GM21723 (cell line): ENCODE measurements around the gene LRRC8C.
A peak's percentile ranks its signal among the peaks of the same experiment; 100 is the strongest.
"Not testable (repeated sequence)": the region's sequence is repeated elsewhere in the genome, so short reads cannot be mapped to it uniquely, and the experiment has no call there.

Experiments used
- ATAC-seq: cut with Tn5 transposase; IDR thresholded peaks from one replicate; pipeline ENCODE4 v1.9.1; 2021; ENCODE audit warnings: mild to moderate bottlenecking, moderate library complexity; ENCODE audit not compliant: unreplicated experiment

Gene LRRC8C

GRCh38 chr1:89632657-89633247, at the start of gene LRRC8C:
Gene LRRC8C, plus strand, starts transcription at chr1:89633120. Its CDS starts 53,354 bp downstream, at chr1:89686474.
- ATAC-seq: peak; percentile 89

GRCh38 chr1:89584211-89584610, 48.7 kb upstream of the LRRC8C start:
- ATAC-seq: no peak

- ATAC-seq: no peak
Observed at GRCh38 chr1:89584781-89585180, 48.1 kb upstream of the LRRC8C start.

- ATAC-seq: no peak
Observed at GRCh38 chr1:89587729-89588161, 45.2 kb upstream of the LRRC8C start.

- no peak for ATAC-seq
Observed at GRCh38 chr1:89588480-89588879, 44.4 kb upstream of the LRRC8C start.

- no peak for ATAC-seq
Observed at GRCh38 chr1:89589515-89589914, 43.4 kb upstream of the LRRC8C start.

GRCh38 chr1:89590341-89591080, 42.4 kb upstream of the LRRC8C start:
- ATAC-seq: no peak

GRCh38 chr1:89592861-89593302, 40.0 kb upstream of the LRRC8C start:
- ATAC-seq: not testable (repeated sequence)

GRCh38 chr1:89594096-89594740, 38.7 kb upstream of the LRRC8C start:
- ATAC-seq: no peak

- ATAC-seq: no peak
Observed at GRCh38 chr1:89596698-89597097, 36.2 kb upstream of the LRRC8C start.

GRCh38 chr1:89598450-89599331, 34.2 kb upstream of the LRRC8C start:
- ATAC-seq: no peak

- no peak for ATAC-seq
Observed at GRCh38 chr1:89599332-89599630, 33.6 kb upstream of the LRRC8C start.

GRCh38 chr1:89600451-89601224, 32.3 kb upstream of the LRRC8C start:
- ATAC-seq: no peak

- no peak for ATAC-seq
Observed at GRCh38 chr1:89602871-89603404, 30.0 kb upstream of the LRRC8C start.

- ATAC-seq: no peak
Observed at GRCh38 chr1:89603651-89604413, 29.1 kb upstream of the LRRC8C start.

GRCh38 chr1:89604414-89604735, 28.5 kb upstream of the LRRC8C start:
- ATAC-seq: no peak

GRCh38 chr1:89605692-89606091, 27.2 kb upstream of the LRRC8C start:
- ATAC-seq: no peak

GRCh38 chr1:89606227-89606980, 26.5 kb upstream of the LRRC8C start:
- ATAC-seq: no peak

- no peak for ATAC-seq
Observed at GRCh38 chr1:89607156-89607555, 25.8 kb upstream of the LRRC8C start.
